ENCODE measurements around the gene PMCH. TPM values are rescaled to one million over a fixed set of nuclear protein-coding genes. Genes with fewer than 3 reads are reported as not detected.
"Not testable (repeated sequence)": the region's sequence is repeated elsewhere in the genome, so short reads cannot be mapped to it uniquely, and the experiment has no call there.

Gene PMCH
- total RNA-seq, 1 donor from 2014 or later: 210 TPM

DNA sequence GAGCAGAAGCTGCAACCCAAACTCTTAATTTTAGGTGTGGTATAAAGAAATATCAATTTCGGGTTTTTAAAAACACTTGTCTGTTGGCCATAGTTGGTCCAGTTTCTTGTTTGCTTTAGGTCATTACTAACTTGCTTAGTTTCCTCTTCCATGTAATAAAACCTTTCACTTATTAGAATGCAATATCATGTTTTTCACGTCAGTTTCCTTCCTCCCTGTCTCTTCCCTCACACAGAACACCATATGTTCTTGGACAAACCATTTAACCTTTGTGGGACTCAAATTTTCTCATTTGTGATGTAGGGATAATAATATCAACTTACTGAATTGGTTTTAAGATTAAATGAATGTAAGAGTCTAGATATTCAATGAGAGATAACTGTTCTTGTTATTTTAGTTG is 22.9 kb downstream of the PMCH start:
- Mint-ChIP-seq H3K27ac (no peak overlapping the region), H3K27me3 (ENCODE audit: low read depth) (no peaks in the 10 kb centered on the region), H3K36me3 (ENCODE audit: low read depth) (peaks cover 23% of the 10 kb centered on the region), H3K4me3 (ENCODE audit: low read depth) (no peak overlapping the region), H3K4me1 (ENCODE audit: low read depth) (peaks cover 3% of the 10 kb centered on the region), H3K9me3 (no peaks in the 10 kb centered on the region)
- intact Hi-C loops (cut with micrococcal nuclease): no loop called here
- no peak for DNase-seq (ENCODE audit: low spot score)

GRCh38 chr12:102174117-102174516 is 23.5 kb downstream of the PMCH start:
- H3K4me3 Mint-ChIP-seq (ENCODE audit: low read depth): no peak overlapping the region
- peaks cover 24% of the 10 kb centered on the region for H3K36me3 Mint-ChIP-seq (ENCODE audit: low read depth)
- no peaks in the 10 kb centered on the region for H3K27me3 Mint-ChIP-seq (ENCODE audit: low read depth)
- intact Hi-C loops (cut with micrococcal nuclease): no loop called here
- no peak for DNase-seq (ENCODE audit: low spot score)
- no peak overlapping the region for H3K27ac Mint-ChIP-seq
- H3K9me3 Mint-ChIP-seq: no peaks in the 10 kb centered on the region
- peaks cover 8% of the 10 kb centered on the region for H3K4me1 Mint-ChIP-seq (ENCODE audit: low read depth)

DNA sequence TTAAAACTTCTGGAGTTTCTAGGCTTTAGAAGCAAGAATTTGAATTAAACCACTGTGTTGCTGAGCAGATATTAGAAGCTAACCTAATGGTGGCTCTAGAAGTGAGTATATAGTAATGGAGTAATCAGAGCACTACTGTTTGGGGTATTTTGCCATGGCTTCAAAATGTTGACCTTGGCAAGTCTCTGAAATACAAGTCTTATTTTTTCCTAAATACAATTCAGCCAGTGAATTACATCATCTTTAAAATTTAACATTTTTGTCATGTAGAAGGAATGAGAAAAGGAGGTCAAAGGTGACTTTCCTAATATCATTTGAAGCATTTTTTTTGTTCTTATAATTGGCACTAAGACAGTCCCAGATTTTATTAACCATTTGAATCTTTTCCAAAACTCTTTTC is 25.2 kb downstream of the PMCH start:
- Mint-ChIP-seq H3K9me3 (no peaks in the 10 kb centered on the region), H3K4me3 (ENCODE audit: low read depth) (no peak overlapping the region), H3K36me3 (ENCODE audit: low read depth) (peaks cover 24% of the 10 kb centered on the region), H3K27ac (no peak overlapping the region), H3K4me1 (ENCODE audit: low read depth) (peaks cover 21% of the 10 kb centered on the region), H3K27me3 (ENCODE audit: low read depth) (no peaks in the 10 kb centered on the region)
- DNase-seq (ENCODE audit: low spot score): no peak
- intact Hi-C loops (cut with micrococcal nuclease): no loop called here

DNA sequence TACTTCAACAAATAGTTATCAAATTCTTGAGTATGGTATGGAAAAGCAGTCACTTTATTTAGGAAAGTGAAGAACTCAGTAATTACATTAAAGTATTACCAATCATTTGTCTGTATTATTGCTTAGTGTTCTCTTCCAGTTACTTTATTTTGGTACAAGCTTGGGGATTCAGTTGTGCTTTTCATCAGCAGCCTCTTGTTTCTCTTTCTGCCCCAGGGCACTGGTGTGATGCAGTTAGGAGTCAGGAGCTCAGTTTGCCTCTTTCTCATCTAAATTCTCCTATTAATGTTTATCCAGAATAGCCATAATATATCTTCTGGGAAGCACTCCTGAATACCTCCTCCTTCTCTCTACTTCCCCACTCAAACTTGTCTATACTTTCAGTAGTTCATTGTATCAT is 25.7 kb downstream of the PMCH start:
- no peaks in the 10 kb centered on the region for H3K9me3 Mint-ChIP-seq
- H3K27me3 Mint-ChIP-seq (ENCODE audit: low read depth): no peaks in the 10 kb centered on the region
- DNase-seq (ENCODE audit: low spot score): no peak
- peaks cover 29% of the 10 kb centered on the region for H3K36me3 Mint-ChIP-seq (ENCODE audit: low read depth)
- intact Hi-C loops (cut with micrococcal nuclease): loop anchor here (2.0 kb wide), 1 partner anchor 313 kb away; no protein-coding TSS in a partner anchor
- H3K4me3 Mint-ChIP-seq (ENCODE audit: low read depth): no peak overlapping the region
- H3K27ac Mint-ChIP-seq: no peak overlapping the region
- H3K4me1 Mint-ChIP-seq (ENCODE audit: low read depth): peaks cover 25% of the 10 kb centered on the region

GRCh38 chr12:102169922-102170621 is 27.6 kb downstream of the PMCH start:
- intact Hi-C loops (cut with micrococcal nuclease): loop anchor here (2.0 to 5.0 kb wide), 3 partner anchors 13 to 315 kb away; no protein-coding TSS in a partner anchor
- H3K9me3 Mint-ChIP-seq: no peaks in the 10 kb centered on the region
- H3K4me1 Mint-ChIP-seq (ENCODE audit: low read depth): peaks cover 26% of the 10 kb centered on the region
- peaks cover 41% of the 10 kb centered on the region for H3K36me3 Mint-ChIP-seq (ENCODE audit: low read depth)
- H3K27ac Mint-ChIP-seq: no peak overlapping the region
- no peak for DNase-seq (ENCODE audit: low spot score)
- H3K27me3 Mint-ChIP-seq (ENCODE audit: low read depth): no peaks in the 10 kb centered on the region
- no peak overlapping the region for H3K4me3 Mint-ChIP-seq (ENCODE audit: low read depth)

GRCh38 chr12:102167821-102168604 is 29.6 kb downstream of the PMCH start:
- intact Hi-C loops (cut with micrococcal nuclease): loop anchor here (1.0 to 5.0 kb wide), 5 partner anchors 15 to 231 kb away; partner anchors contain the start of genes NUP37, PARPBP and PMCH
- no peak for DNase-seq (ENCODE audit: low spot score)
- H3K4me1 Mint-ChIP-seq (ENCODE audit: low read depth): peaks cover 25% of the 10 kb centered on the region
- H3K36me3 Mint-ChIP-seq (ENCODE audit: low read depth): peaks cover 55% of the 10 kb centered on the region
- H3K27ac Mint-ChIP-seq: peak overlapping the region; percentile 83
- H3K4me3 Mint-ChIP-seq (ENCODE audit: low read depth): peak overlapping the region; percentile 1
- no peaks in the 10 kb centered on the region for H3K9me3 Mint-ChIP-seq
- no peaks in the 10 kb centered on the region for H3K27me3 Mint-ChIP-seq (ENCODE audit: low read depth)

DNA sequence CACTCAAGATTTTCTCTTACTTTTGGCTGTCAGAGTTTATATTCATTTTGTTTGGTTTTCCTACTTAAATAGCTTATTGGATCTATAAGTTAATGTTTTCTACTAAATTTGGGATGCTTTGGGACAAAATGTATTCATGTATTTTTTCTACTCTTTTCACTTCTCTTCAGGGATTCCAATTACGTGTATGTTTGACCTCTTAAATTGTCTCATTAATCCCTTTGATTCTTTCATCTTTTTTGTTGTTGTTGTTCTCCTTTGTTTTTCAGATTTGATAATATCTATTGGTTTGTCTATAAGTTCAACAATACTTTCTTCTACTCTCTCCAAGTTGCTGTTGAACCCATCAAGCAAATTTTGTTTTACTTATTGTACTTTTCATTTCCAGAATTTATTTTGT is 34.2 kb downstream of the PMCH start:
- no peaks in the 10 kb centered on the region for H3K9me3 Mint-ChIP-seq
- intact Hi-C loops (cut with micrococcal nuclease): no loop called here
- no peak overlapping the region for H3K27ac Mint-ChIP-seq
- DNase-seq (ENCODE audit: low spot score): no peak
- peaks cover 13% of the 10 kb centered on the region for H3K4me1 Mint-ChIP-seq (ENCODE audit: low read depth)
- no peak overlapping the region for H3K4me3 Mint-ChIP-seq (ENCODE audit: low read depth)
- peaks cover 48% of the 10 kb centered on the region for H3K36me3 Mint-ChIP-seq (ENCODE audit: low read depth)
- H3K27me3 Mint-ChIP-seq (ENCODE audit: low read depth): no peaks in the 10 kb centered on the region

DNA sequence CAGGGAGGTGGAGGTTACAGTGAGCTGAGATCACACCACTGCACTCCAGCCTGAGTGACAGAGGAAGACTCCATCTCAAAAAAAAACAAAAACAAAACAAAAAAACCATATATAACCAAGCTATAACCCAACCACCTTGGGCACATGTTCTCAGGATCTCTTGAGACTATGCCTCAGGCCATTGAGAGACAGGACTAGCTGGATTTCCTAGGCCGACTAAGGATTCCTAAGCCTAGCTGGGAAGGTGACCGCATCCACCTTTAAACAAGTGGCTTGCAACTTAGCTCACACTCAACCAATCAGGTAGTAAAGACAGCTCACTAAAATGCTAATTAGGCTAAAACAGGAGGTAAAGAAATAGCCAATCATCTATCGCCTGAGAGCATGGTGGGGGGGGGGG is 42.4 kb downstream of the PMCH start:
- peaks cover 48% of the 10 kb centered on the region for H3K36me3 Mint-ChIP-seq (ENCODE audit: low read depth)
- H3K4me1 Mint-ChIP-seq (ENCODE audit: low read depth); DNase-seq (ENCODE audit: low spot score); H3K4me3 Mint-ChIP-seq (ENCODE audit: low read depth); intact Hi-C loops (cut with micrococcal nuclease); H3K9me3 Mint-ChIP-seq; H3K27ac Mint-ChIP-seq; H3K27me3 Mint-ChIP-seq (ENCODE audit: low read depth): not testable (repeated sequence)

DNA sequence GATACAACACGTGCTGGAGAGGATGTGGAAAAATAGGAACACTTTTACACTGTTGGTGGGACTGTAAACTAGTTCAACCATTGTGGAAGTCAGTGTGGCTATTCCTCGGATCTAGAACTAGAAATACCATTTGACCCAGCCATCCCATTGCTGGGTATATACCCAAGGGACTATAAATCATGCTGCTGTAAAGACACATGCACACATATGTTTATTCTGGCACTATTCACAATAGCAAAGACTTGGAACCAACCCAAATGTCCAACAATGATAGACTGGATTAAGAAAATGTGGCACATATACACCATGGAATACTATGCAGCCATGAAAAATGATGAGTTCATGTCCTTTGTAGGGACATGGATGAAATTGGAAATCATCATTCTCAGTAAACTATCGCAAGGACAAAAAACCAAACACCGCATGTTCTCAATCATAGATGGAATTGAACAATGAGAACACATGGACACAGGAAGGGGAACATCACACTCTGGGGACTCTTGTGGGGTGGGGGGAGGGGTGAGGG is 50.5 kb downstream of the PMCH start:
- peaks cover 47% of the 10 kb centered on the region for H3K36me3 Mint-ChIP-seq (ENCODE audit: low read depth)
- DNase-seq (ENCODE audit: low spot score); H3K27ac Mint-ChIP-seq; H3K4me3 Mint-ChIP-seq (ENCODE audit: low read depth); H3K9me3 Mint-ChIP-seq; H3K27me3 Mint-ChIP-seq (ENCODE audit: low read depth); intact Hi-C loops (cut with micrococcal nuclease): not testable (repeated sequence)
- peaks cover 13% of the 10 kb centered on the region for H3K4me1 Mint-ChIP-seq (ENCODE audit: low read depth)

Other genes starting within 250 kb of the PMCH start
- 34.0 and 39.0 TPM in 2 replicates for gene WASHC3, start 135.8 kb downstream of the PMCH start, total RNA-seq
- gene NUP37, start 77.7 kb downstream of the PMCH start, total RNA-seq: 93.1 and 93.9 TPM in 2 replicates
- 27.0 and 27.4 TPM in 2 replicates for gene PARPBP, start 77.7 kb downstream of the PMCH start, total RNA-seq